ENCODE data around the gene C20orf204.
"Not testable (repeated sequence)": the region's sequence is repeated elsewhere in the genome, so short reads cannot be mapped to it uniquely, and the experiment has no call there.

C20orf204 gene

DNA sequence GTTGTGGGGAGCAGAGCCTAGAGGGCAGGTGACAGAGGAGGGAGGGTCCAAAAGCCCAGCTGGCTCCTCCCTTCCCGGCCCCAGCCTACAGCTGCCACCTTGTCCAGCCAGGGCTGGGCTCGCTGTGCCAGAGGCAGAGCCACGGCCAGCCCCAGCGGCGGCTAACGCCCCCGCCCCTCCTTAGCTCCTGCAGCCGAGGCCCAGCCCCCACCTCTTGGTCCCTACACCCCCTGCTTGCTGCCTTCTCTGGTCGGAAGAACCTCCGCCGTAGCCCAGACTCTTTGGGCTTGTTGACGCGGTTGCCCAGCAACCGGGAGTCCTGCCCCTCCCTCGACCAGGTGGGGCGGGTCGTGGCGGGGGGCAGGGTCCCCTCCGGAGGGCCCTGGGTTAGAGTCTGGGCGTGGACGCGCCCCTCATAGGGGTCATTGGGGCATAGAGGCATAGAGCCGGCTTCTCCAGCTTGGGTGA lies 48.7 kb downstream of the C20orf204 start:
- no peak for DNase-seq

DNA sequence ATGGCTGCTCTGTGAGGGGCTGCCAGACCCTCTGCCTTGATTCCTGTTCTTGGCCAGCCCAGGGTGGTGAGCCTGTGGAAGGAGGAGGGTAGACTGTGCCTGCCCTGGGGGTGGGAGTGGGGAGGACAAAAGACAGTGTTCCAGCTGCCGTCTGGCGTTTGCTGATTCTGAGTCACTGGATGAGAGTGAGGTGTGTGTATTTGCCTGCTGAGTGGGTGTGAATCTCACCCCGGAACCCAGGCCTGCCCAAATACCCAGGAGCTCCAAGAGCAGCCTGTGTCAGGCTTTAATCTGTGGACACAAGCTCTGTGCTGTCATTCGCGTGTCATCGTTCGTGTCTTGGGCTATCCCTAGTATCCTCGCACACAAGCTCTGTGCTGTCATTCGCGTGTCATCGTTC lies 50.8 kb downstream of the C20orf204 start:
- no peak for DNase-seq

DNA sequence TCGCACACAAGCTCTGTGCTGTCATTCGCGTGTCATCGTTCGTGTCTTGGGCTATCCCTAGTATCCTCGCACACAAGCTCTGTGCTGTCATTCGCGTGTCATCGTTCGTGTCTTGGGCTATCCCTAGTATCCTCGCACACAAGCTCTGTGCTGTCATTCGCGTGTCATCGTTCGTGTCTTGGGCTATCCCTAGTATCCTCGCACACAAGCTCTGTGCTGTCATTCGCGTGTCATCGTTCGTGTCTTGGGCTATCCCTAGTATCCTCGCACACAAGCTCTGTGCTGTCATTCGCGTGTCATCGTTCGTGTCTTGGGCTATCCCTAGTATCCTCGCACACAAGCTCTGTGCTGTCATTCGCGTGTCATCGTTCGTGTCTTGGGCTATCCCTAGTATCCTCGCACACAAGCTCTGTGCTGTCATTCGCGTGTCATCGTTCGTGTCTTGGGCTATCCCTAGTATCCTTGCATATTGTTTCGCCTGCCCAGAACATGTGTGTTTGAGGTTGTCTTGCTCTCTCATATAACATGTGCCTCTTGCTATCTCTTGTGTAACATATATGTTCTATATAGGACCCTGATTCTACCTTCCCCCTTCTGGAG lies 51.3 kb downstream of the C20orf204 start:
- DNase-seq, result not testable (repeated sequence)

DNA sequence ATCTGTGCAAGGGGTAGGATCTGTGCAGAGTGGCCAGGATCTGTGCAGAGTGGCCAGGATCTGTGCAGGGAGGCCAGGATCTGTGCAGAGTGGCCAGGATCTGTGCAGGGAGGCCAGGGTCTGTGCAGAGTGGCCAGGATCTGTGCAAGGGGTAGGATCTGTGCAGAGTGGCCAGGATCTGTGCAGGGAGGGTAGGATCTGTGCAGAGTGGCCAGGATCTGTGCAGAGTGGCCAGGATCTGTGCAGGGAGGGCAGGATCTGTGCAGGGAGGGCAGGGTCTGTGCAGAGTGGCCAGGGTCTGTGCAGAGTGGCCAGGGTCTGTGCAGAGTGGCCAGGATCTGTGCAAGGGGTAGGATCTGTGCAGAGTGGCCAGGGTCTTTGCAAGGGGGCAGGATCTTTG lies 52.6 kb downstream of the C20orf204 start:
- not testable (repeated sequence) for DNase-seq
